ENCODE measurements around the gene ALDH5A1.

Gene ALDH5A1

DNA sequence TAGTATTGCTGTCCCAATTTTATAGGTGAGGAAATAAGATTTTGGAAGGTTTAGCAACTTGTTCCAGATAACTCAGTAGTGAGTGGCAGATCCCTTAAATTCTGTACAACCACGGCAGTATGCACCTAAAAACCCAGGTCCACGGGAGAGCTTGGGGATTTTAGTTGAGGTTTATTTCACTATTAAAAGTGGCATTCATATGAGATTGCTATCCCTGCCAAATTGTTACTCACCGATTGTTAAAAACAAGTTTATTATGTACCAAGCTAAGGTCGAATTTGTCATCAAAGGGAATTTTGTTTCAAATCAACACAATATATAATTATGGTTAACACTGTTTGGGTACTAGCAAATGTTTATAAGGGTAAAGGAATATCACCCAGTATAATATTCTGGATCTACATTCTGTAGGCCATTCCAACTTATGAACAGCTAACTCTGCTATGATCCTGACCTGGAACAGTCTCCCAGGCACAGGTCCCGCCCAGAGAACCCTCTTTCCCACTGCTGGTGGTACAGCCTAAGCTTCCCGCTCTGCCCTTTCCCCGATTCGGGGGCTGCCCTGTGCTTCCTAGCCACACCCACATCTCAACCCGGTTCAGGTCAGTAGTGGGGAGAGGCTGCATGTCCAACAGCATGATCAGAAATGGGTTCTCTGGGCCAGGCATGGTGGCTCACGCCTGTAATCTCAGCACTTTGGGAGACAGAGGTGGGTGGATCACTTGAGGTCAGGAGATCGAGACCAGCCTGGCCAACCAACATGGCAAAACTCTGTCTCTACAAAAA is 30.3 kb upstream of the ALDH5A1 start:
- Histone ChIP-seq H3K79me2 (ENCODE audit: insufficient read depth, low read length) (no peaks in the 10 kb centered on the region), H3K9me3 (ENCODE audit: insufficient read depth, low read depth, low read length) (no peaks in the 10 kb centered on the region), H3K36me3 (ENCODE audit: insufficient read depth, low read length) (no peaks in the 10 kb centered on the region), H3K4me3 (ENCODE audit: low read length, poor library complexity, severe bottlenecking) (no peak overlapping the region), H3K9ac (ENCODE audit: low read depth, low read length, poor library complexity, severe bottlenecking) (no peak overlapping the region), H3K9me2 (replicated peaks; ENCODE audit: low read depth, low read length) (no peaks in the 10 kb centered on the region), H3K4me2 (ENCODE audit: low read depth, low read length, poor library complexity, severe bottlenecking) (no peak overlapping the region), H3K4me1 (ENCODE audit: insufficient read depth, low read length, poor library complexity, severe bottlenecking) (no peaks in the 10 kb centered on the region), H2AFZ (ENCODE audit: low read length) (no peak overlapping the region), H3K27me3 (ENCODE audit: insufficient read depth, low read length, poor library complexity, severe bottlenecking) (no peaks in the 10 kb centered on the region), H4K20me1 (ENCODE audit: insufficient read depth, low read length, poor library complexity, severe bottlenecking) (no peaks in the 10 kb centered on the region), H3F3A (ENCODE audit: low read depth) (no peaks in the 10 kb centered on the region)
- TF ChIP-seq CTCF (conservative IDR thresholded peaks at IDR 0.05; ENCODE audit: low read length) (no peak), EZH2phosphoT487 (IDR thresholded peaks at IDR 0.05; ENCODE audit: borderline replicate concordance) (no peak)

DNA sequence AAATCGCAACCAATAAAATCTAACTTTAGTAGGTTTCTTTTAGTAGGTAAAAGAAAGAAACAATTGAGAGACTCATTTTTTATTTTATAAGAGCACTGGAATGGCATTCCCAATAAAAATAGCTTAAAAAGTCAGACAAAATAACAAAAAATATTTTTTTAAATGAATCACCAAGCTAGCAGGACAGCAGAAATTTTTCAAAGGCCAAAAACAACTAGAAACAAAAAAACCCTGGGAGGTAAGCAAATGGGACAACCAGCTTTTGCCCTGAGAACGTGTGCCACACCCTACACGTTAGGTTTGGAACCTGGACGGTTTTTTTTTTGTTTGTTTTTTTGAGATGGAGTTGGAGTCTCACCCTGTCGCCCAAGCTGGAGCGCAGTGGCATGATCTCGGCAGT is 25.0 kb upstream of the ALDH5A1 start:
- Histone ChIP-seq H3F3A (ENCODE audit: low read depth) (no peaks in the 10 kb centered on the region), H3K36me3 (ENCODE audit: insufficient read depth, low read length) (no peaks in the 10 kb centered on the region), H4K20me1 (ENCODE audit: insufficient read depth, low read length, poor library complexity, severe bottlenecking) (no peaks in the 10 kb centered on the region), H2AFZ (ENCODE audit: low read length) (no peak overlapping the region), H3K4me1 (ENCODE audit: insufficient read depth, low read length, poor library complexity, severe bottlenecking) (no peaks in the 10 kb centered on the region), H3K27me3 (ENCODE audit: insufficient read depth, low read length, poor library complexity, severe bottlenecking) (no peaks in the 10 kb centered on the region), H3K9ac (ENCODE audit: low read depth, low read length, poor library complexity, severe bottlenecking) (no peak overlapping the region), H3K9me3 (ENCODE audit: insufficient read depth, low read depth, low read length) (no peaks in the 10 kb centered on the region), H3K4me2 (ENCODE audit: low read depth, low read length, poor library complexity, severe bottlenecking) (no peak overlapping the region), H3K9me2 (replicated peaks; ENCODE audit: low read depth, low read length) (no peaks in the 10 kb centered on the region), H3K4me3 (ENCODE audit: low read length, poor library complexity, severe bottlenecking) (no peak overlapping the region), H3K79me2 (ENCODE audit: insufficient read depth, low read length) (no peaks in the 10 kb centered on the region)
- no peak for TF ChIP-seq CTCF (conservative IDR thresholded peaks at IDR 0.05; ENCODE audit: low read length)
- no peak for TF ChIP-seq EZH2phosphoT487 (IDR thresholded peaks at IDR 0.05; ENCODE audit: borderline replicate concordance)

DNA sequence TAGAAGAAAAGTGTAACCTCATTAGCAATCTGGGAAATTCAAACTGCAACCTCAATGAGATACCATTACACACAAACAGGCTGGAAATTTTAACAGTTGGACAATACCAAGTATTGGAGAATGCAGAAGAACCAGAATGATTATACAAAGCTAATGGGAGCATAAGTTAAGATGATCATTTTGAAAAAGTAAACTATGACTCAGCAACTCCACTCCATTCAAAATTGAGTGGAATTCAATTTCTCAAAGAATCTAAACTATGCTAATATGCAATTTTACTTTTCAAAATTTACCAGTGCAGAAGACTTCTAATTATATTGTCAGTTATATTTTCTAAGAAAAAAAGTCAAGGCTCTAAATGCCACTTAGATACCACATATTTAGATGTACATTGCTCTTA is 22.6 kb upstream of the ALDH5A1 start:
- H3K27me3 ChIP-seq (ENCODE audit: insufficient read depth, low read length, poor library complexity, severe bottlenecking) = no peaks in the 10 kb centered on the region
- H3K4me1 ChIP-seq (ENCODE audit: insufficient read depth, low read length, poor library complexity, severe bottlenecking) = no peaks in the 10 kb centered on the region
- no peaks in the 10 kb centered on the region for H3K9me2 ChIP-seq (replicated peaks; ENCODE audit: low read depth, low read length)
- no peaks in the 10 kb centered on the region for H3F3A ChIP-seq (ENCODE audit: low read depth)
- no peak for TF ChIP-seq EZH2phosphoT487 (IDR thresholded peaks at IDR 0.05; ENCODE audit: borderline replicate concordance)
- TF ChIP-seq CTCF (conservative IDR thresholded peaks at IDR 0.05; ENCODE audit: low read length) = no peak
- H3K9me3 ChIP-seq (ENCODE audit: insufficient read depth, low read depth, low read length) = no peaks in the 10 kb centered on the region
- no peaks in the 10 kb centered on the region for H3K79me2 ChIP-seq (ENCODE audit: insufficient read depth, low read length)
- H3K9ac ChIP-seq (ENCODE audit: low read depth, low read length, poor library complexity, severe bottlenecking) = no peak overlapping the region
- H3K4me2 ChIP-seq (ENCODE audit: low read depth, low read length, poor library complexity, severe bottlenecking) = no peak overlapping the region
- no peaks in the 10 kb centered on the region for H3K36me3 ChIP-seq (ENCODE audit: insufficient read depth, low read length)
- H4K20me1 ChIP-seq (ENCODE audit: insufficient read depth, low read length, poor library complexity, severe bottlenecking) = no peaks in the 10 kb centered on the region
- H2AFZ ChIP-seq (ENCODE audit: low read length) = no peak overlapping the region
- H3K4me3 ChIP-seq (ENCODE audit: low read length, poor library complexity, severe bottlenecking) = no peak overlapping the region
